SK-N-SH (cell line): ENCODE measurements around the gene DLGAP3. TPM values are rescaled to one million over a fixed set of nuclear protein-coding genes. Genes with fewer than 3 reads are reported as not detected.

ENCODE experiments used
- CTCF ChIA-PET: fragments of 300-600, 350-600 bp; formaldehyde crosslinking; extraction: SDS; loops from one replicate; lab custom pipeline; 2021; lab: Yijun Ruan, JAX
- POLR2A ChIA-PET: fragments of 350-600 bp; sonication (Branson Sonifier 250); formaldehyde crosslinking; extraction: SDS; loops from one replicate; lab custom pipeline; 2020; ENCODE audit warnings: antibody characterized with exemption, inconsistent platforms; lab: Yijun Ruan, JAX
- DNase-seq: peaks from one replicate; pipeline ENCODE4 v3.0.0; 2012
- H2AFZ ChIP-seq: fragments of 200-600 bp; sonication (generic); 2 replicates; pipeline ENCODE4 v1.8.1; 2016; ENCODE audit warnings: antibody characterized with exemption, mild to moderate bottlenecking, low read depth
- H3F3A ChIP-seq: fragments of 200-600 bp; sonication (generic); replicated peaks from 2 replicates; pipeline ENCODE3; 2016; ENCODE audit warnings: antibody characterized with exemption, mild to moderate bottlenecking; ENCODE audit not compliant: insufficient read depth
- H3K27ac ChIP-seq, 2 experiments: fragments of 200-500 bp in 1 of 2; fragments of 200-600 bp in 1 of 2; sonication (Bioruptor generic) in 1 of 2; sonication (generic), shearing (Covaris generic) in 1 of 2; 2 replicates each; pipeline versions ENCODE4 v1.5.1 to v1.6.1; 2014 to 2016; ENCODE audit warnings: low read depth in 2 of 2, inconsistent platforms in 1 of 2, low read length in 1 of 2, mild to moderate bottlenecking in 1 of 2, mixed read lengths in 1 of 2
- H3K27me3 ChIP-seq: fragments of 200-600 bp; sonication (generic), shearing (Covaris generic); 2 replicates; pipeline ENCODE4 v1.6.1; 2016; ENCODE audit warnings: mixed run types; ENCODE audit not compliant: insufficient read depth
- H3K36me3 ChIP-seq, 2 experiments: fragments of 200-500 bp in 1 of 2; fragments of 200-600 bp in 1 of 2; sonication (Bioruptor generic) in 1 of 2; sonication (generic) in 1 of 2; replicated peaks in 1 of 2; 2 replicates each; pipeline versions ENCODE3 to v1.5.1; 2014 to 2016; ENCODE audit warnings: low read length in 1 of 2, mild to moderate bottlenecking in 1 of 2; ENCODE audit not compliant: insufficient read depth in 2 of 2, control insufficient read depth in 1 of 2
- H3K4me1 ChIP-seq, 2 experiments: fragments of 200-500 bp in 1 of 2; fragments of 200-600 bp in 1 of 2; sonication (Bioruptor generic) in 1 of 2; sonication (generic), shearing (Covaris generic) in 1 of 2; 2 replicates each; pipeline versions ENCODE4 v1.5.1 to v1.6.1; 2014 to 2016; ENCODE audit warnings: low read depth in 1 of 2, low read length in 1 of 2, mixed run types in 1 of 2; ENCODE audit not compliant: insufficient read depth in 2 of 2, control insufficient read depth in 1 of 2
- H3K4me2 ChIP-seq: fragments of 200-600 bp; sonication (generic), shearing (Covaris generic); 2 replicates; pipeline ENCODE4 v1.6.1; 2017; ENCODE audit warnings: mixed run types
- H3K4me3 ChIP-seq, 2 experiments: fragments of 200-500 bp in 1 of 2; fragments of 200-600 bp in 1 of 2; sonication (Bioruptor generic) in 1 of 2; sonication (generic), shearing (Covaris generic) in 1 of 2; 2 replicates each; pipeline versions ENCODE4 v1.5.1 to v1.8.1; 2014 to 2016; ENCODE audit warnings: low read depth in 2 of 2, inconsistent platforms in 1 of 2, low read length in 1 of 2, mild to moderate bottlenecking in 1 of 2, mixed read lengths in 1 of 2, moderate library complexity in 1 of 2
- H3K79me2 ChIP-seq: fragments of 200-600 bp; sonication (generic); 2 replicates; pipeline ENCODE4 v1.8.1; 2017; ENCODE audit warnings: mild to moderate bottlenecking; ENCODE audit not compliant: insufficient read depth
- H3K9ac ChIP-seq: fragments of 200-600 bp; sonication (generic); 2 replicates; pipeline ENCODE4 v1.6.1; 2017; ENCODE audit warnings: mixed run types
- H3K9me2 ChIP-seq: fragments of 200-600 bp; sonication (generic); 2 replicates; pipeline ENCODE4 v1.6.1; 2017; ENCODE audit warnings: mixed run types
- H3K9me3 ChIP-seq: fragments of 200-600 bp; sonication (generic); 2 replicates; pipeline ENCODE4 v1.6.1; 2017; ENCODE audit warnings: mixed run types, mild to moderate bottlenecking, moderate library complexity
- H4K20me1 ChIP-seq: fragments of 200-600 bp; sonication (generic); 2 replicates; pipeline ENCODE4 v1.6.1; 2017; ENCODE audit warnings: mild to moderate bottlenecking, mixed run types; ENCODE audit not compliant: insufficient read depth
- CHD2 ChIP-seq: fragments of 150-350 bp; IDR thresholded peaks from 2 replicates; pipeline ENCODE4 v1.6.1; 2018; ENCODE audit warnings: low read length; ENCODE audit not compliant: partially characterized antibody
- ELF1 ChIP-seq: IDR thresholded peaks from 2 replicates; pipeline ENCODE4 v1.4.0; 2012
- FOSL2 ChIP-seq: IDR thresholded peaks from 2 replicates; pipeline ENCODE4 v1.4.0; 2012; ENCODE audit warnings: low read depth, mild to moderate bottlenecking, moderate library complexity, borderline replicate concordance
- FOXJ3 ChIP-seq: sonication (generic); formaldehyde crosslinking; IDR thresholded peaks from 2 replicates; pipeline ENCODE4 v1.5.1; 2020; ENCODE audit warnings: mild to moderate bottlenecking, missing genetic modification reagents
- FOXM1 ChIP-seq: IDR thresholded peaks from 2 replicates; pipeline ENCODE4 v1.4.0; 2012; ENCODE audit warnings: low read depth, mild to moderate bottlenecking
- GATA2 ChIP-seq: sonication (generic); formaldehyde crosslinking; IDR thresholded peaks from 2 replicates; pipeline ENCODE4 v1.5.0; 2020; ENCODE audit warnings: mild to moderate bottlenecking, missing genetic modification reagents
- JUND ChIP-seq: IDR thresholded peaks from 2 replicates; pipeline ENCODE4 v1.4.0; 2012
- MEF2A ChIP-seq: IDR thresholded peaks from 2 replicates; pipeline ENCODE4 v1.4.0; 2012; ENCODE audit warnings: low read depth, borderline replicate concordance
- MXI1 ChIP-seq: IDR thresholded peaks from 2 replicates; pipeline ENCODE4 v1.6.1; 2012; ENCODE audit warnings: mild to moderate bottlenecking, low read depth, low read length, improper control_type of control experiment
- NFIC ChIP-seq: IDR thresholded peaks from 2 replicates; pipeline ENCODE4 v1.4.0; 2012; ENCODE audit warnings: borderline replicate concordance
- NRF1 ChIP-seq: IDR thresholded peaks from 2 replicates; pipeline ENCODE4 v1.6.1; 2012; ENCODE audit warnings: low read depth, mild to moderate bottlenecking, low read length
- PBX3 ChIP-seq: IDR thresholded peaks from 2 replicates; pipeline ENCODE4; 2012
- POLR2AphosphoS5 ChIP-seq: IDR thresholded peaks from 2 replicates; pipeline ENCODE4 v1.6.1; 2012; ENCODE audit warnings: low read depth, low read length
- RAD21 ChIP-seq: IDR thresholded peaks from 2 replicates; pipeline ENCODE4 v1.6.1; 2012; ENCODE audit warnings: mild to moderate bottlenecking, low read length
- RXRA ChIP-seq: IDR thresholded peaks from 2 replicates; pipeline ENCODE4 v1.4.0; 2012; ENCODE audit warnings: low read depth, mild to moderate bottlenecking, borderline replicate concordance
- SMC3 ChIP-seq: IDR thresholded peaks from 2 replicates; pipeline ENCODE4 v1.6.1; 2012; ENCODE audit warnings: low read depth, low read length, improper control_type of control experiment
- TAF1 ChIP-seq: IDR thresholded peaks from 2 replicates; pipeline ENCODE4 v1.6.1; 2012; ENCODE audit warnings: low read depth, mild to moderate bottlenecking, low read length, moderate library complexity, borderline replicate concordance
- TCF12 ChIP-seq: IDR thresholded peaks from 2 replicates; pipeline ENCODE4 v1.4.0; 2012
- USF1 ChIP-seq: IDR thresholded peaks from 2 replicates; pipeline ENCODE4 v1.4.0; 2012; ENCODE audit warnings: low read depth, borderline replicate concordance
- YY1 ChIP-seq: IDR thresholded peaks from 2 replicates; pipeline ENCODE4 v1.4.0; 2012; ENCODE audit warnings: low read depth, mild to moderate bottlenecking
- ZBTB33 ChIP-seq: IDR thresholded peaks from 2 replicates; pipeline ENCODE4 v1.4.0; 2012; ENCODE audit warnings: low read depth, borderline replicate concordance
- WGBS: methylation state at CpG from one replicate; pipeline ENCODE4 v1.1.6; 2017; ENCODE audit warnings: low lambda C conversion rate; 5-methylcytosine and 5-hydroxymethylcytosine counted together
- polyA plus RNA-seq, 3 experiments: library from polyadenylated mRNA; depleted of rRNA; stranded (reverse); fragments of >200 nt; gene quantifications; 2 replicates each; pipeline ENCODE4 v1.2.3, GENCODE V29; 2012

The DLGAP3 gene
- polyA plus RNA-seq, 1 of the 3 experiments (the other 2 are of a cell fraction) = 0.15 TPM

- TF ChIP-seq GATA2 (CRISPR knock-in tag) (no peak), NFIC (no peak), MXI1 (no peak), POLR2AphosphoS5 (no peak), FOSL2 (no peak), NRF1 (no peak), USF1 (no peak), RAD21 (peak; percentile 43), PBX3 (no peak), JUND (no peak), TCF12 (no peak)
- TF ChIP-seq, all 33 proteins: peak for 3
These were observed 63.3 kb downstream of the DLGAP3 start (continued) for GRCh38 chr1:34865981-34866761.

GRCh38 chr1:34865573-34865972 lies 63.9 kb downstream of the DLGAP3 start:
- Histone ChIP-seq H3K9me3 (no peaks in the 10 kb centered on the region), H3K4me3 (no peak overlapping the region), H2AFZ (no peak overlapping the region), H4K20me1 (no peaks in the 10 kb centered on the region), H3K4me2 (no peak overlapping the region), H3K27ac (no peak overlapping the region), H3K9me2 (no peaks in the 10 kb centered on the region), H3F3A (no peaks in the 10 kb centered on the region), H3K4me1 (peaks cover 0 to 2% of the 10 kb centered on the region in 2 experiments; a peak in 1 of 4 replicates), H3K79me2 (no peaks in the 10 kb centered on the region), H3K9ac (no peak overlapping the region), H3K36me3 (no peaks in the 10 kb centered on the region), H3K27me3 (no peaks in the 10 kb centered on the region)
- peak; percentile 44 for DNase-seq
- ChIA-PET POLR2A (no interaction called here), CTCF (interaction anchor here (0.9 to 4.9 kb wide), 18 partner anchors 8 to 325 kb away, joined by 3 to 54 read pairs (median 6); partner anchors contain the start of genes DLGAP3 and GJB3)
- TF ChIP-seq CHD2 = no peak
- no peak for TF ChIP-seq USF1
- no peak for TF ChIP-seq MEF2A
- TF ChIP-seq FOSL2 = no peak
- TF ChIP-seq TCF12 = no peak
- no peak for TF ChIP-seq NFIC
- no peak for TF ChIP-seq FOXJ3 (CRISPR knock-in tag)
- TF ChIP-seq TAF1 = no peak
- TF ChIP-seq RXRA = no peak
- no peak for TF ChIP-seq SMC3
- no peak for TF ChIP-seq FOXM1
- TF ChIP-seq YY1 = no peak
- TF ChIP-seq ELF1 = no peak
- TF ChIP-seq ZBTB33 = no peak
- WGBS = 79% methylated on average over 25 of the region's 25 CpGs
